ENCODE data around the gene EPB41.

EPB41 gene

GRCh38 chr1:28965271-28965870 is 51.0 kb downstream of the EPB41 start:
- Histone ChIP-seq H4K20me1 (ENCODE audit: insufficient read depth) (no peaks in the 10 kb centered on the region), H2AFZ (ENCODE audit: low read depth) (no peak overlapping the region), H3K4me1 (ENCODE audit: low read depth, poor library complexity, severe bottlenecking) (no peaks in the 10 kb centered on the region), H3K27me3 (ENCODE audit: insufficient read depth, low read depth) (no peaks in the 10 kb centered on the region), H3K79me2 (ENCODE audit: insufficient read depth, low read depth) (no peaks in the 10 kb centered on the region; the same call in 1 of the 2 replicates), H3K36me3 (ENCODE audit: insufficient read depth) (no peaks in the 10 kb centered on the region), H3K27ac (no peak overlapping the region), H3K9ac (no peak overlapping the region), H3K4me3 (IDR thresholded peaks at IDR 0.05; ENCODE audit: insufficient read depth, low read depth, low read length) (no peak overlapping the region), H3K4me2 (no peak overlapping the region)
- TF ChIP-seq, protein P1, sequence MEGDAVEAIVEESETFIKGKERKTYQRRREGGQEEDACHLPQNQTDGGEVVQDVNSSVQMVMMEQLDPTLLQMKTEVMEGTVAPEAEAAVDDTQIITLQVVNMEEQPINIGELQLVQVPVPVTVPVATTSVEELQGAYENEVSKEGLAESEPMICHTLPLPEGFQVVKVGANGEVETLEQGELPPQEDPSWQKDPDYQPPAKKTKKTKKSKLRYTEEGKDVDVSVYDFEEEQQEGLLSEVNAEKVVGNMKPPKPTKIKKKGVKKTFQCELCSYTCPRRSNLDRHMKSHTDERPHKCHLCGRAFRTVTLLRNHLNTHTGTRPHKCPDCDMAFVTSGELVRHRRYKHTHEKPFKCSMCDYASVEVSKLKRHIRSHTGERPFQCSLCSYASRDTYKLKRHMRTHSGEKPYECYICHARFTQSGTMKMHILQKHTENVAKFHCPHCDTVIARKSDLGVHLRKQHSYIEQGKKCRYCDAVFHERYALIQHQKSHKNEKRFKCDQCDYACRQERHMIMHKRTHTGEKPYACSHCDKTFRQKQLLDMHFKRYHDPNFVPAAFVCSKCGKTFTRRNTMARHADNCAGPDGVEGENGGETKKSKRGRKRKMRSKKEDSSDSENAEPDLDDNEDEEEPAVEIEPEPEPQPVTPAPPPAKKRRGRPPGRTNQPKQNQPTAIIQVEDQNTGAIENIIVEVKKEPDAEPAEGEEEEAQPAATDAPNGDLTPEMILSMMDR (conservative IDR thresholded peaks at IDR 0.05; ENCODE audit: low read depth, low read length) = no peak

GRCh38 chr1:28966617-28967016 is 52.2 kb downstream of the EPB41 start:
- Histone ChIP-seq H3K79me2 (ENCODE audit: insufficient read depth, low read depth) (no peaks in the 10 kb centered on the region; the same call in 1 of the 2 replicates), H3K27ac (no peak overlapping the region), H3K36me3 (ENCODE audit: insufficient read depth) (no peaks in the 10 kb centered on the region), H3K4me2 (no peak overlapping the region), H3K9ac (no peak overlapping the region), H2AFZ (ENCODE audit: low read depth) (no peak overlapping the region), H3K4me1 (ENCODE audit: low read depth, poor library complexity, severe bottlenecking) (no peaks in the 10 kb centered on the region), H3K4me3 (IDR thresholded peaks at IDR 0.05; ENCODE audit: insufficient read depth, low read depth, low read length) (no peak overlapping the region), H3K27me3 (ENCODE audit: insufficient read depth, low read depth) (no peaks in the 10 kb centered on the region), H4K20me1 (ENCODE audit: insufficient read depth) (no peaks in the 10 kb centered on the region)
- TF ChIP-seq, protein P1 (conservative IDR thresholded peaks at IDR 0.05; ENCODE audit: low read depth, low read length) = no peak

- Histone ChIP-seq H3K27ac (no peak overlapping the region), H3K79me2 (ENCODE audit: insufficient read depth, low read depth) (no peaks in the 10 kb centered on the region), H3K9ac (no peak overlapping the region), H3K36me3 (ENCODE audit: insufficient read depth) (no peaks in the 10 kb centered on the region), H3K27me3 (ENCODE audit: insufficient read depth, low read depth) (no peaks in the 10 kb centered on the region), H3K4me1 (ENCODE audit: low read depth, poor library complexity, severe bottlenecking) (peaks cover 13% of the 10 kb centered on the region), H4K20me1 (ENCODE audit: insufficient read depth) (no peaks in the 10 kb centered on the region), H2AFZ (ENCODE audit: low read depth) (no peak overlapping the region), H3K4me3 (IDR thresholded peaks at IDR 0.05; ENCODE audit: insufficient read depth, low read depth, low read length) (no peak overlapping the region), H3K4me2 (no peak overlapping the region)
- TF ChIP-seq, protein P1 (conservative IDR thresholded peaks at IDR 0.05; ENCODE audit: low read depth, low read length) = no peak
These were observed 57.8 kb downstream of the EPB41 start for GRCh38 chr1:28971980-28972771.

- H3K9ac ChIP-seq = no peak overlapping the region
These were observed 59.4 kb downstream of the EPB41 start for GRCh38 chr1:28973596-28974421.

More at GRCh38 chr1:28973596-28974421, 59.4 kb downstream of the EPB41 start:
- TF ChIP-seq, protein P1 (conservative IDR thresholded peaks at IDR 0.05; ENCODE audit: low read depth, low read length) = no peak
- Histone ChIP-seq H3K4me1 (ENCODE audit: low read depth, poor library complexity, severe bottlenecking) (peaks cover 13% of the 10 kb centered on the region), H3K27me3 (ENCODE audit: insufficient read depth, low read depth) (no peaks in the 10 kb centered on the region), H3K27ac (no peak overlapping the region), H4K20me1 (ENCODE audit: insufficient read depth) (no peaks in the 10 kb centered on the region), H2AFZ (ENCODE audit: low read depth) (no peak overlapping the region), H3K4me2 (no peak overlapping the region), H3K36me3 (ENCODE audit: insufficient read depth) (no peaks in the 10 kb centered on the region), H3K79me2 (ENCODE audit: insufficient read depth, low read depth) (peaks cover 5% of the 10 kb centered on the region; the same call in 1 of the 2 replicates), H3K4me3 (IDR thresholded peaks at IDR 0.05; ENCODE audit: insufficient read depth, low read depth, low read length) (no peak overlapping the region)

Measured in KMS-11 (cell line).